ENCODE data around the gene RNPEPL1.
A peak's percentile ranks its signal among the peaks of the same experiment; 100 is the strongest.

Gene RNPEPL1

DNA sequence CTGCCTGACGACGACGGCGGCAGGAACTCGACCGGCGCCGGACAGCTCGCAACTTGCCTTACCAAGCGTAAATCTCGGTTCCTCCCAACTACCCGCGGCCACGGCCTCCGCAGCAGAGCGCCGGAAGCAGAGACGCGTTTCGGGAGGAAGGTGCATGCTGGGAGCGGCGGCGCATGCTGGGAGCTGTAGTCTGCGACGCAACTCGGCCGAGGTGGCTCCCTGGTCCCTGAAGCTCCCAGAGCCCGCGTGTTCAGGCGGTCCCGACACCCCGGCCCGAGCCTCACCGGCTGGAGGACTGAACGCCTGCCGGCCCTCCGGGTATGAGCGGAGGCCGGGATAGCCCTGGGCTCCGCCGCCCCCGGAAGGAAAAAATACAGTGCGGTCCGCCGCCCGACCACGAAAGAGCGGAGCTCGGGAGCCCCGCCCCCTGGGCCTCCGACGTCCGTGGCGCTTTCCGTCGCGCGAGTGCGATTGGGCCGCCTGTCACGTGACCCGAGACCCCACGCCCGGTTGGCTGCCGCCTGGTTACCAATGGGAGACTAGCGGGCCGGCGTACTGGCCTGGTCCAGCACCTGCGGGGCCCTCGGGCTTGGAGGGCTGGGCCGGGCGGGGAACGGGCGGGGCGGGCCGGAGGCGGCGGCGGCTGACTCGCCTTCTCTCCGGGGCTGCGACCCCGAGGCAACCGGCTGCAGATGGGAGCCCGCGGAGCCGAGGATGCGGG lies 18.1 kb downstream of the RNPEPL1 start, which contains the start of gene CAPN10:
Gene CAPN10, plus strand, starts transcription at position 537 of the 721 bp plus-strand sequence. Its CDS starts 178 bp downstream, at position 715.
- Histone ChIP-seq H2AK5ac (ENCODE audit: low read length, severe bottlenecking) (peak within 1 kb of the TSS; percentile 18), H3K9me3 (ENCODE audit: control insufficient read depth, low read length) (no peaks in the 10 kb centered on the region), H3K4me2 (ENCODE audit: low read length, poor library complexity, severe bottlenecking) (peak within 1 kb of the TSS; percentile 97), H2BK12ac (ENCODE audit: low read length in 2 of 2) (peak within 1 kb of the TSS in 1 of 2 experiments; percentile 12), H3K27me3 (ENCODE audit: control insufficient read depth in 1 of 2, insufficient read depth in 1 of 2, low read length in 2 of 2) (no peaks in the 10 kb centered on the region), H3K4me3 (ENCODE audit: insufficient read depth in 1 of 2, low read depth in 1 of 2, low read length in 2 of 2) (peak within 1 kb of the TSS; percentile 84 to 99), H2BK15ac (ENCODE audit: low read depth, poor library complexity, severe bottlenecking) (peak within 1 kb of the TSS; percentile 99), H4K91ac (ENCODE audit: low read length) (peak within 1 kb of the TSS; percentile 77), H3K27ac (ENCODE audit: low read length, poor library complexity, severe bottlenecking) (peak within 1 kb of the TSS; percentile 78), H3K23ac (ENCODE audit: low read length in 2 of 2) (no peak within 1 kb of the TSS), H2BK120ac (ENCODE audit: low read depth, low read length) (peak within 1 kb of the TSS; percentile 93), H3K14ac (ENCODE audit: low read length in 2 of 2) (peak within 1 kb of the TSS in 1 of 2 experiments; percentile 85), H3K4ac (ENCODE audit: low read depth in 1 of 2, low read length in 2 of 2) (peak within 1 kb of the TSS; percentile 84 to 91), H3K9ac (ENCODE audit: low read length) (peak within 1 kb of the TSS; percentile 98), H3K36me3 (ENCODE audit: control insufficient read depth in 1 of 2, insufficient read depth in 2 of 2, low read depth in 1 of 2, low read length in 2 of 2) (peaks cover 16% of the 10 kb centered on the region in 2 experiments), H3K18ac (ENCODE audit: low read depth in 1 of 2, low read length in 2 of 2) (peak within 1 kb of the TSS; percentile 94 to 95), H3K79me1 (replicated peaks; ENCODE audit: low read length, poor library complexity, severe bottlenecking) (peaks cover 36% of the 10 kb centered on the region), H2AFZ (ENCODE audit: low read depth, low read length) (peak within 1 kb of the TSS; percentile 79), H4K8ac (ENCODE audit: low read length) (peak within 1 kb of the TSS; percentile 91), H2BK5ac (ENCODE audit: low read depth, low read length, poor library complexity, severe bottlenecking) (peak within 1 kb of the TSS; percentile 87), H3K4me1 (ENCODE audit: control insufficient read depth, insufficient read depth, low read depth, low read length) (peaks cover 43% of the 10 kb centered on the region)
- DNase-seq, result peak; percentile 97
- under 1% methylated on average over 75 of the region's 88 CpGs for WGBS

DNA sequence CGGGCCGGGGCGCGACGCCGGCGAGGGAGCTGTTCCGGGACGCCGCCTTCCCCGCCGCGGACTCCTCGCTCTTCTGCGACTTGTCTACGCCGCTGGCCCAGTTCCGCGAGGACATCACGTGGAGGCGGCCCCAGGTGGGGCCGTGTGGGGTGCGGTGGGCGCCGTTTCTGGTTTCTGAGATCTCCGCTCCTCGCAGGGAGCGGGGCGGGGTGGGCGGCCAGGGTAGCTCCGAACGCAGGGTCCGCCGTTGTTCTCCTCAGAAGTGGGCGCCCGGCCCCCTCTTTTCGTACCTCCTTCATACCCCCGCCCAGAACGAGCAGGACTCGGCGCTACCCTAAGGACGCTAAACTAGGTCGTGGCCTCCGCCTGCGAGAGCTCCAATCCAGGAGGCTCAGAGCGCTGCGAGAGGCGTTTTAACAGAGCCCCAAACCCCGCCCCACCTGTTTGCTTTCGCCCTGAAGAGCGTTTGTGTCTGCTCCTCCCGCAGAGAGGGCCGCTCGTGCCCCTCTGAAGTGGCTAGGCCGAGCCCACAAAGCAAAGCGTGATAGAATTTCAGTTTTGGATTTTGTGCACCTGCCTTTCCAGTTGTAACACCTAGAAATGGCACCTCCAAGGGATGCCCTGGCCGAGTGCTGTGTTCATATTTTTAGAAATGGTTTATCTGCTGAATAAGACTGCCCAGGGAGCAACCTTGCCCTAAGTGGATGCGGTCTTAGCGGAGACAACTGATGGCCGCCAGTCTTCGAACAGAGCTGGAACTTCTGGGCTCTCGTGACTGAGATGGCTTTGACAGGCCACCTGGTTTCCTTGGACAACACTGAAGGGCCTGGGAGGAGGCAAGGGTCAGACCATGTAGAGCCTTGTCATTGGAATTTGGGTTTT lies 18.9 kb downstream of the RNPEPL1 start:
- 8% methylated on average over 50 of the region's 62 CpGs for WGBS
- H4K8ac ChIP-seq (ENCODE audit: low read length), result peak overlapping the region; percentile 33

DNA sequence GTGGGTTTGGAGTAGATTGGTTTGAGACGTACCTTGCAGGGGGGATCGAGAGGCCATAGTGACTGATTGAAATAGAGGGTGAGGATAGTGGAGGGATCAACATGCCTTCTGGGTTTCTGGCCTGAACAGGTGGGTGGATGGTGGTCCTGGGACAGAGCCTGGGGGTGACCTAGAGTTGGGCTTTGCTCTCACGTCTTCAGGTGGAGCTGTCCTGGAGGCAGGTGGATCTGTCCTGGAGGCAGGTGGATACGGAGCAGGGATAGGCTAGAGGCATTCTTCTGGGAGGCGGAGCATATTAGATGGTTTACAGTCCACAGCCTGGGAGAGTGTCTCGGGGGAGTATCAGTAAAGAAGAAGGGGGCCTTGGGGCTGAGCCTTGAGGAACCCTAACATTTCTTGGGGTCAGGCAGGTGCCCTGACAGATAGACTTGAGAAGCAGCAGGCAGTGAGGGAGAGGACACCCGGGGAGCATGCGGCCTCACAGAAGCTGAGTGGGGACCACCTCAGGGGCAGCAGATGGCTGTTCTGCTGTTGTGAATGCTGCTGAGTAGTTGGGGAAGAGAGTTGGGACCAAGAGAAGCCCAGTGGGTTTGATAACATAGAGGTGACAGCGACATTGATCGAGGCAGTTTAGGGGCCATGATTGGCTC lies 19.8 kb downstream of the RNPEPL1 start:
- no peak overlapping the region for H2AK5ac ChIP-seq (ENCODE audit: low read length, severe bottlenecking)
- no peak overlapping the region for H4K91ac ChIP-seq (ENCODE audit: low read length)
- H3K9me3 ChIP-seq (ENCODE audit: control insufficient read depth, low read length), result no peaks in the 10 kb centered on the region
- H2BK5ac ChIP-seq (ENCODE audit: low read depth, low read length, poor library complexity, severe bottlenecking), result no peak overlapping the region
- H3K4me1 ChIP-seq (ENCODE audit: control insufficient read depth, insufficient read depth, low read depth, low read length), result peaks cover 38% of the 10 kb centered on the region
- no peak overlapping the region for H3K27ac ChIP-seq (ENCODE audit: low read length, poor library complexity, severe bottlenecking)
- H3K9ac ChIP-seq (ENCODE audit: low read length), result peak overlapping the region; percentile 85
- H3K23ac ChIP-seq (ENCODE audit: low read length in 2 of 2), result peak overlapping the region in 1 of 2 experiments; percentile 2
- H3K4me3 ChIP-seq (ENCODE audit: insufficient read depth in 1 of 2, low read depth in 1 of 2, low read length in 2 of 2), result peak overlapping the region in 1 of 2 experiments; percentile 99
- H3K4me2 ChIP-seq (ENCODE audit: low read length, poor library complexity, severe bottlenecking), result no peak overlapping the region
- WGBS, result 93% methylated on average over 10 of the region's 10 CpGs
- no peak overlapping the region for H3K4ac ChIP-seq (ENCODE audit: low read depth in 1 of 2, low read length in 2 of 2)
- H2BK12ac ChIP-seq (ENCODE audit: low read length in 2 of 2), result no peak overlapping the region
- no peak overlapping the region for H2BK120ac ChIP-seq (ENCODE audit: low read depth, low read length)
- peaks cover 49% of the 10 kb centered on the region for H3K79me1 ChIP-seq (replicated peaks; ENCODE audit: low read length, poor library complexity, severe bottlenecking)
- no peak overlapping the region for H4K8ac ChIP-seq (ENCODE audit: low read length)
- H2BK15ac ChIP-seq (ENCODE audit: low read depth, poor library complexity, severe bottlenecking), result no peak overlapping the region
- H3K14ac ChIP-seq (ENCODE audit: low read length in 2 of 2), result no peak overlapping the region
- no peaks in the 10 kb centered on the region for H3K27me3 ChIP-seq (ENCODE audit: control insufficient read depth in 1 of 2, insufficient read depth in 1 of 2, low read length in 2 of 2)
- H3K36me3 ChIP-seq (ENCODE audit: control insufficient read depth in 1 of 2, insufficient read depth in 2 of 2, low read depth in 1 of 2, low read length in 2 of 2), result peaks cover 29 to 33% of the 10 kb centered on the region in 2 experiments
- H3K18ac ChIP-seq (ENCODE audit: low read depth in 1 of 2, low read length in 2 of 2), result no peak overlapping the region
- no peak overlapping the region for H2AFZ ChIP-seq (ENCODE audit: low read depth, low read length)
- DNase-seq, result no peak

More for the DNA sequence above, 18.9 kb downstream of the RNPEPL1 start:
- Histone ChIP-seq H2BK12ac (ENCODE audit: low read length in 2 of 2) (peak overlapping the region in 1 of 2 experiments; percentile 12), H3K36me3 (ENCODE audit: control insufficient read depth in 1 of 2, insufficient read depth in 2 of 2, low read depth in 1 of 2, low read length in 2 of 2) (peaks cover 22 to 24% of the 10 kb centered on the region in 2 experiments), H3K4me2 (ENCODE audit: low read length, poor library complexity, severe bottlenecking) (peak overlapping the region; percentile 97), H3K18ac (ENCODE audit: low read depth in 1 of 2, low read length in 2 of 2) (peak overlapping the region in 1 of 2 experiments; percentile 37), H3K4me1 (ENCODE audit: control insufficient read depth, insufficient read depth, low read depth, low read length) (peaks cover 41% of the 10 kb centered on the region), H2AK5ac (ENCODE audit: low read length, severe bottlenecking) (no peak overlapping the region), H3K23ac (ENCODE audit: low read length in 2 of 2) (no peak overlapping the region), H3K9ac (ENCODE audit: low read length) (peak overlapping the region; percentile 85), H2AFZ (ENCODE audit: low read depth, low read length) (peak overlapping the region; percentile 79), H3K79me1 (replicated peaks; ENCODE audit: low read length, poor library complexity, severe bottlenecking) (peaks cover 43% of the 10 kb centered on the region), H2BK15ac (ENCODE audit: low read depth, poor library complexity, severe bottlenecking) (peak overlapping the region; percentile 83), H2BK5ac (ENCODE audit: low read depth, low read length, poor library complexity, severe bottlenecking) (peak overlapping the region; percentile 9), H3K4ac (ENCODE audit: low read depth in 1 of 2, low read length in 2 of 2) (peak overlapping the region in 1 of 2 experiments; percentile 33), H3K27me3 (ENCODE audit: control insufficient read depth in 1 of 2, insufficient read depth in 1 of 2, low read length in 2 of 2) (no peaks in the 10 kb centered on the region), H3K4me3 (ENCODE audit: insufficient read depth in 1 of 2, low read depth in 1 of 2, low read length in 2 of 2) (peak overlapping the region; percentile 84 to 99), H3K27ac (ENCODE audit: low read length, poor library complexity, severe bottlenecking) (no peak overlapping the region), H3K9me3 (ENCODE audit: control insufficient read depth, low read length) (no peaks in the 10 kb centered on the region), H4K91ac (ENCODE audit: low read length) (peak overlapping the region; percentile 18), H2BK120ac (ENCODE audit: low read depth, low read length) (no peak overlapping the region), H3K14ac (ENCODE audit: low read length in 2 of 2) (peak overlapping the region in 1 of 2 experiments; percentile 21)
- DNase-seq, result peak; percentile 26
